Erythroblast (primary cell): ENCODE results near the gene LTC4S.

Source experiments
- GATA1 ChIP-seq: IDR thresholded peaks from 2 replicates; pipeline ENCODE4 v1.6.1; 2011; ENCODE audit warnings: low read depth, mild to moderate bottlenecking, control low read depth, low read length, moderate library complexity
- POLR2A ChIP-seq: IDR thresholded peaks from 2 replicates; pipeline ENCODE4 v1.6.1; 2011; ENCODE audit warnings: mild to moderate bottlenecking, low read length

GRCh38 chr5:179828756-179829421 lies 35.1 kb downstream of the LTC4S start:
- TF ChIP-seq POLR2A (no peak), GATA1 (no peak)
